Karpas-422 (cell line): ENCODE results near the gene PPP1R12B. TPM values are rescaled to one million over a fixed set of nuclear protein-coding genes. Genes with fewer than 3 reads are reported as not detected.

Experiments
- DNase-seq: peaks from one replicate; pipeline ENCODE4 v3.0.0-alpha.2; 2015
- H2AFZ ChIP-seq: fragments of 200-600 bp; sonication (generic); 2 replicates; pipeline ENCODE4 v1.6.1; 2014; ENCODE audit warnings: antibody characterized with exemption, low read length, mixed read lengths
- H3K27ac ChIP-seq: fragments of 200-600 bp; sonication (generic); 2 replicates; pipeline ENCODE4 v1.5.1; 2014; ENCODE audit warnings: mild to moderate bottlenecking, low read length, moderate library complexity
- H3K27me3 ChIP-seq: fragments of 200-600 bp; sonication (generic); 2 replicates; pipeline ENCODE4 v1.6.1; 2014; ENCODE audit warnings: low read length, mixed read lengths
- H3K36me3 ChIP-seq: fragments of 200-600 bp; sonication (generic); 2 replicates; pipeline ENCODE4 v1.6.1; 2014; ENCODE audit warnings: low read length, mixed read lengths; ENCODE audit not compliant: insufficient read depth
- H3K4me1 ChIP-seq: fragments of 200-600 bp; sonication (generic); 2 replicates; pipeline ENCODE4 v1.6.1; 2014; ENCODE audit warnings: mild to moderate bottlenecking, low read length, mixed read lengths
- H3K4me2 ChIP-seq: fragments of 200-600 bp; sonication (generic); 2 replicates; pipeline ENCODE4 v1.6.1; 2014; ENCODE audit warnings: low read length, low read depth, mild to moderate bottlenecking; ENCODE audit not compliant: poor library complexity, severe bottlenecking
- H3K4me3 ChIP-seq: fragments of 200-600 bp; sonication (generic); 2 replicates; pipeline ENCODE4 v1.5.1; 2014; ENCODE audit warnings: mild to moderate bottlenecking, antibody characterized with exemption, low read length, mixed read lengths
- H3K79me2 ChIP-seq: fragments of 200-600 bp; sonication (generic); 2 replicates; pipeline ENCODE4 v1.6.1; 2014; ENCODE audit warnings: mild to moderate bottlenecking, low read length, mixed read lengths
- H3K9ac ChIP-seq: fragments of 200-600 bp; sonication (generic); 2 replicates; pipeline ENCODE4 v1.6.0; 2014; ENCODE audit warnings: low read length
- H3K9me2 ChIP-seq: fragments of 200-600 bp; sonication (generic), shearing (Covaris generic); replicated peaks from 2 replicates; pipeline ENCODE4 v1.6.0; 2014; ENCODE audit warnings: mild to moderate bottlenecking, low read length, moderate library complexity; ENCODE audit not compliant: insufficient read depth
- H3K9me3 ChIP-seq: fragments of 300-700, 200-600 bp; sonication (generic); 2 replicates; pipeline ENCODE4 v1.6.1; 2014; ENCODE audit warnings: low read length, mixed read lengths
- H4K20me1 ChIP-seq: fragments of 200-600 bp; sonication (generic); 2 replicates; pipeline ENCODE4 v1.6.1; 2014; ENCODE audit warnings: mild to moderate bottlenecking, antibody characterized with exemption, low read length, low read depth; ENCODE audit not compliant: insufficient read depth
- total RNA-seq: library from RNA; depleted of rRNA; stranded (reverse); fragments of >200 nt; shearing (Covaris generic); gene quantifications from 2 replicates; pipeline ENCODE4 v1.2.3, GENCODE V29; 2014; ENCODE audit warnings: low replicate concordance

PPP1R12B gene
- total RNA-seq, 1 experiment from 2014 or later: 8.4 TPM

GRCh38 chr1:202590126-202590525, 241.6 kb downstream of the PPP1R12B start:
- H3K4me2 ChIP-seq: no peak overlapping the region
- no peak for DNase-seq

GRCh38 chr1:202590975-202591411, 242.5 kb downstream of the PPP1R12B start:
- no peak overlapping the region for H2AFZ ChIP-seq
- no peaks in the 10 kb centered on the region for H3K9me3 ChIP-seq
- peaks cover 14% of the 10 kb centered on the region for H3K4me1 ChIP-seq
- no peak overlapping the region for H3K4me2 ChIP-seq
- no peaks in the 10 kb centered on the region for H3K27me3 ChIP-seq
- no peak overlapping the region for H3K27ac ChIP-seq
- H3K79me2 ChIP-seq: no peaks in the 10 kb centered on the region
- H3K4me3 ChIP-seq: no peak overlapping the region
- no peak for DNase-seq
- no peaks in the 10 kb centered on the region for H3K36me3 ChIP-seq
- no peak overlapping the region for H3K9ac ChIP-seq
- 0 out of 2 replicates have a peak, but pooled peaks cover 11% of the 10 kb centered on the region for H4K20me1 ChIP-seq
- H3K9me2 ChIP-seq: no peaks in the 10 kb centered on the region

More at GRCh38 chr1:202590126-202590525, 241.6 kb downstream of the PPP1R12B start:
- H4K20me1 ChIP-seq: 0 out of 2 replicates have a peak, but pooled peaks cover 11% of the 10 kb centered on the region
- H3K4me3 ChIP-seq: no peak overlapping the region
- H3K36me3 ChIP-seq: no peaks in the 10 kb centered on the region
- H3K27ac ChIP-seq: no peak overlapping the region
- H3K4me1 ChIP-seq: peaks cover 14% of the 10 kb centered on the region
- no peaks in the 10 kb centered on the region for H3K9me2 ChIP-seq
- H3K9ac ChIP-seq: no peak overlapping the region
- H3K9me3 ChIP-seq: no peaks in the 10 kb centered on the region
- no peaks in the 10 kb centered on the region for H3K79me2 ChIP-seq
- H3K27me3 ChIP-seq: no peaks in the 10 kb centered on the region
- no peak overlapping the region for H2AFZ ChIP-seq

GRCh38 chr1:202591515-202591914, 243.0 kb downstream of the PPP1R12B start:
- Histone ChIP-seq H3K4me2 (no peak overlapping the region), H3K36me3 (no peaks in the 10 kb centered on the region), H3K9me2 (no peaks in the 10 kb centered on the region), H3K79me2 (no peaks in the 10 kb centered on the region), H3K27ac (no peak overlapping the region), H3K9me3 (no peaks in the 10 kb centered on the region), H3K4me3 (no peak overlapping the region), H3K9ac (no peak overlapping the region), H4K20me1 (0 out of 2 replicates have a peak, but pooled peaks cover 11% of the 10 kb centered on the region), H3K27me3 (no peaks in the 10 kb centered on the region), H2AFZ (no peak overlapping the region), H3K4me1 (peaks cover 13% of the 10 kb centered on the region)
- DNase-seq: no peak

GRCh38 chr1:202592146-202592545, 243.6 kb downstream of the PPP1R12B start:
- H3K79me2 ChIP-seq: no peaks in the 10 kb centered on the region
- peaks cover 10% of the 10 kb centered on the region for H3K4me1 ChIP-seq
- no peak overlapping the region for H2AFZ ChIP-seq
- H3K9me2 ChIP-seq: no peaks in the 10 kb centered on the region
- DNase-seq: no peak
- no peak overlapping the region for H3K4me2 ChIP-seq
- no peaks in the 10 kb centered on the region for H3K9me3 ChIP-seq
- no peaks in the 10 kb centered on the region for H3K36me3 ChIP-seq
- no peak overlapping the region for H3K4me3 ChIP-seq
- no peaks in the 10 kb centered on the region for H3K27me3 ChIP-seq
- no peak overlapping the region for H3K9ac ChIP-seq
- no peak overlapping the region for H3K27ac ChIP-seq
- H4K20me1 ChIP-seq: 0 out of 2 replicates have a peak, but pooled peaks cover 11% of the 10 kb centered on the region

GRCh38 chr1:202593845-202594244, 245.3 kb downstream of the PPP1R12B start:
- H3K4me2 ChIP-seq: no peak overlapping the region
- no peaks in the 10 kb centered on the region for H3K9me3 ChIP-seq
- no peak overlapping the region for H3K9ac ChIP-seq
- no peak overlapping the region for H3K27ac ChIP-seq
- H3K4me1 ChIP-seq: peaks cover 9% of the 10 kb centered on the region
- H4K20me1 ChIP-seq: 0 out of 2 replicates have a peak, but pooled peaks cover 10% of the 10 kb centered on the region
- H3K27me3 ChIP-seq: no peaks in the 10 kb centered on the region
- H3K4me3 ChIP-seq: no peak overlapping the region
- H2AFZ ChIP-seq: no peak overlapping the region
- no peak for DNase-seq
- H3K9me2 ChIP-seq: no peaks in the 10 kb centered on the region
- no peaks in the 10 kb centered on the region for H3K79me2 ChIP-seq
- H3K36me3 ChIP-seq: no peaks in the 10 kb centered on the region

- Histone ChIP-seq H3K9ac (no peak overlapping the region), H3K27ac (no peak overlapping the region), H3K9me3 (no peaks in the 10 kb centered on the region), H3K4me1 (no peaks in the 10 kb centered on the region), H3K4me2 (no peak overlapping the region), H3K36me3 (no peaks in the 10 kb centered on the region), H3K27me3 (no peaks in the 10 kb centered on the region), H4K20me1 (no peaks in the 10 kb centered on the region), H2AFZ (no peak overlapping the region), H3K9me2 (no peaks in the 10 kb centered on the region), H3K79me2 (no peaks in the 10 kb centered on the region), H3K4me3 (no peak overlapping the region)
- DNase-seq: no peak
Measured at GRCh38 chr1:202596638-202597037, 248.1 kb downstream of the PPP1R12B start.

- no peaks in the 10 kb centered on the region for H3K9me3 ChIP-seq
Measured at GRCh38 chr1:202597090-202597761, 248.7 kb downstream of the PPP1R12B start.

GRCh38 chr1:202599669-202600431, 251.4 kb downstream of the PPP1R12B start:
- H3K79me2 ChIP-seq: no peaks in the 10 kb centered on the region
- no peaks in the 10 kb centered on the region for H3K9me2 ChIP-seq
- H3K9me3 ChIP-seq: no peaks in the 10 kb centered on the region
- H3K36me3 ChIP-seq: no peaks in the 10 kb centered on the region
- H3K27ac ChIP-seq: no peak overlapping the region
- no peak overlapping the region for H3K9ac ChIP-seq
- no peak overlapping the region for H3K4me3 ChIP-seq
- no peaks in the 10 kb centered on the region for H3K27me3 ChIP-seq
- no peaks in the 10 kb centered on the region for H3K4me1 ChIP-seq
- DNase-seq: peak; percentile 79
- no peak overlapping the region for H2AFZ ChIP-seq
- no peak overlapping the region for H3K4me2 ChIP-seq
- no peaks in the 10 kb centered on the region for H4K20me1 ChIP-seq

More at GRCh38 chr1:202597090-202597761, 248.7 kb downstream of the PPP1R12B start:
- Histone ChIP-seq H3K4me1 (no peaks in the 10 kb centered on the region), H3K4me2 (no peak overlapping the region), H4K20me1 (no peaks in the 10 kb centered on the region), H3K27me3 (no peaks in the 10 kb centered on the region), H3K36me3 (no peaks in the 10 kb centered on the region), H3K4me3 (no peak overlapping the region), H3K9ac (no peak overlapping the region), H3K27ac (no peak overlapping the region), H3K9me2 (no peaks in the 10 kb centered on the region), H2AFZ (no peak overlapping the region), H3K79me2 (no peaks in the 10 kb centered on the region)
- no peak for DNase-seq
